GM18505 (cell line): ENCODE measurements around the gene HMX2.
A peak's percentile ranks its signal among the peaks of the same experiment; 100 is the strongest.
"Not testable (repeated sequence)": the region's sequence is repeated elsewhere in the genome, so short reads cannot be mapped to it uniquely, and the experiment has no call there.

Experiments
- ATAC-seq: cut with Tn5 transposase; IDR thresholded peaks from one replicate; pipeline ENCODE4 v1.9.1; 2021; ENCODE audit not compliant: unreplicated experiment
- POLR2A ChIP-seq: IDR thresholded peaks from 4 replicates; pipeline ENCODE4 v1.6.1; 2011; ENCODE audit warnings: borderline replicate concordance; ENCODE audit not compliant: insufficient read depth, insufficient read length; ENCODE audit errors: extremely low read depth

The HMX2 gene

GRCh38 chr10:123150986-123151736, 3.2 kb downstream of the HMX2 start:
- TF ChIP-seq POLR2A, result peak; percentile 46
- no peak for ATAC-seq

GRCh38 chr10:123151737-123152135, 3.8 kb downstream of the HMX2 start:
- ATAC-seq, result no peak

DNA sequence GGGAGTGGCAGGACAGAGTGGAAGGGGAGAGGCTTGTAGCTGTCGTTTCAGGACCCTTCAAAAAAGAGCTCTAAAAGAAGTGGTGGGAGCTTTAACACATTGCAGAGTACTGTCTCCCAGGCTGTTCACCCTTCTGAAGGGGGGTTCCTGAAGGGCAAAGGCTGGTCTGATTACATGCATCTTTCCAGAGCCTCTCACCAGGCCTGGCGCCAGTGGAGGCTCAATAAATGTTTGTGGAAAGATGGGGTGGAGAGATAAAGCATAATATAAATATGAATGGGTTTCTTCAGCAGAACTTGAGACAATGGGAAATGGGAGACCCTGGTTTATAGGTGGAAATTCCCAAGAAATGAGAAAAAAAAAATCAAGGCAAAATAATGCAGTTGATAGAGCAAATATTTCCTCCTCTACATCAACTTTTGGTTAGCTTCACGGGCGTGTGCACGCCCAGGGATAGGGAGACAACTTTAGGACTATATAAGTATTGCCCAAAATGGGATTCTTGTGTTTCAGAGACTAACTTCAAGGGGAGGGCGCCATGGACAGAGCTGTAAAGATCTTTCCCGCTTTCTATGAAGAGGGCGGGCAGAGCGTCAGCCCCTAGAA, 5.7 kb downstream of the HMX2 start:
- no peak for TF ChIP-seq POLR2A
- ATAC-seq, result no peak

More at GRCh38 chr10:123151737-123152135, 3.8 kb downstream of the HMX2 start:
- TF ChIP-seq POLR2A, result no peak

DNA sequence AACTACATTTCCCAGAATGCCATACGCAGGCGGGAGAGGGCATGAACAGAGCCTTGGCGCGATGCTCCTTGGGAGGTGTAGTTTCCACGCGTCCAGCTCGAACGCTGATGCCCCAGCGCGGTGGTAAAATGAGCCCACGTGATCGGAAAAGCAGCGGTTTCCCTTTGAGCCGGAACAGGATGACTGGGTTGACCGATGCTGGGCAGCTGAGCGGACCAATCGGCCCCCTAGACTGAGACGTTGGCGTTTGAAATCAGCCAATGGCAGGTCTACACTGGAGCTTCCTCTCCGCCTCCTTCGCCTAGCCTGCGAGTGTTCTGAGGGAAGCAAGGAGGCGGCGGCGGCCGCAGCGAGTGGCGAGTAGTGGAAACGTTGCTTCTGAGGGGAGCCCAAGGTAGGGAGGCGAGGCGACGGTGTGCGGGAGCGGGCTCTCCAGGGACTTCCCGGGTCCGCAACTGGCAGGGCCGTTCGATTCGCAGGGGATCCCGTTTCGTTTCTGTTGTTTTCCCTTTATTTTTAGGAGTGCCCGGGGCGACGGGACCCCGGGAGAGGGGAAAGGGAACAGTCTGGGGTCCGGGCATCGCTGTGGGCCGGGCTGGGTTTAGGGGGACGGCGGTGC, 6.3 kb downstream of the HMX2 start, which contains the start of gene BUB3:
BUB3 (plus strand) TSS at position 311 of the 619 bp plus-strand sequence. CDS start 516 bp downstream, outside the sequence.
- peak; percentile 98 for TF ChIP-seq POLR2A
- peak; percentile 84 for ATAC-seq

DNA sequence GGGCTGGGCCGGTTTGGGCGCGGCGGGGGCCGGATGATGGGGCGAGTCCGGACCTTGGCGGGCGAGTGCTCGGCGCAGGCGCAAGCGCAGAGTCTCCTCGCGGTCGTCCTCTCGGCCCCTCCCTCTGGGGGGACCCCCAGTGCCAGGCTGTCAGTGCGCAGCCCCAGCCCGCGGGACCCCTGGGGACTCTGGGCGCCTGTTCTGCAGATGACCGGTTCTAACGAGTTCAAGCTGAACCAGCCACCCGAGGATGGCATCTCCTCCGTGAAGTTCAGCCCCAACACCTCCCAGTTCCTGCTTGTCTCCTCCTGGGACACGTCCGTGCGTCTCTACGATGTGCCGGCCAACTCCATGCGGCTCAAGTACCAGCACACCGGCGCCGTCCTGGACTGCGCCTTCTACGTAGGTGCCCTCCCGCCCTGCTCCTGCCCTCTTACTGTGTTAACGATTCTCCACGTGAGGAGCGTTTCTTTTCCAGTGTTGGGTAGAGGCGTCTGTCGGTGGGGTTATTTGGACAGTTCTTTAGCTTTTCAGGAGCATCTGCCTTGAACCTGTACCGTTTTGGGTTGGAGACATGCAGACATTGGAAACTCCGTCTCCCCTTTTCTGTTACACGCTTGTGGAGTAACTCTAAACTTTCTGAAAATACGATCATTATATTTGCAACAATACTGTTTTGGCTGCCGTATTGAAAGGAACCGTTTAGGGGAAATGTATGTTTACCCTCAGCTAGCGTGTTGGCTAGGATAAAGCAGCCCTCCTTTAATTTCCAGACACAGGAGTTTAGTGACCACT, 7.0 kb downstream of the HMX2 start:
- ATAC-seq, result peak; percentile 43
- TF ChIP-seq POLR2A, result no peak

- no peak for ATAC-seq
- no peak for TF ChIP-seq POLR2A
These were observed 8.1 kb downstream of the HMX2 start for GRCh38 chr10:123156078-123156477.

- no peak for TF ChIP-seq POLR2A
These were observed 9.3 kb downstream of the HMX2 start for GRCh38 chr10:123157210-123157609.

DNA sequence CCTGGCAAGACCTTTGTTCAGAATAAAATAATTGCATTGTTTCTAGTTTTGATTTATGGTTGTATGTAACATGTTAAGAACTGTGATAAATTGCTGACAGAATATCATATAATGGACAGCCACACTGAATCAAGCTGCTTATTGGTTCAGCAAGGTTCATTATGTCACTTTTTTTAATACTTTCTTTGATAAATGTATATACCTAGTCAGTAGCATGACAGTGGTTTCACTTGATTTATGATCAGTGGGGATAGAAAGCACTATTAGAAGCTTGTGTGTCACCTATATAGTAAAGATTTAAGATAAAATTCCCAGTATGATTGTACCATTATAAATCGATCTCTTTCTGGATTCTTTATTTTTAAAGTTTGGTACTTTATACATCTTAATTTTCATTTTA, 10.7 kb downstream of the HMX2 start:
- no peak for ATAC-seq
- TF ChIP-seq POLR2A, result no peak

More at GRCh38 chr10:123157210-123157609, 9.3 kb downstream of the HMX2 start:
- ATAC-seq, result no peak

DNA sequence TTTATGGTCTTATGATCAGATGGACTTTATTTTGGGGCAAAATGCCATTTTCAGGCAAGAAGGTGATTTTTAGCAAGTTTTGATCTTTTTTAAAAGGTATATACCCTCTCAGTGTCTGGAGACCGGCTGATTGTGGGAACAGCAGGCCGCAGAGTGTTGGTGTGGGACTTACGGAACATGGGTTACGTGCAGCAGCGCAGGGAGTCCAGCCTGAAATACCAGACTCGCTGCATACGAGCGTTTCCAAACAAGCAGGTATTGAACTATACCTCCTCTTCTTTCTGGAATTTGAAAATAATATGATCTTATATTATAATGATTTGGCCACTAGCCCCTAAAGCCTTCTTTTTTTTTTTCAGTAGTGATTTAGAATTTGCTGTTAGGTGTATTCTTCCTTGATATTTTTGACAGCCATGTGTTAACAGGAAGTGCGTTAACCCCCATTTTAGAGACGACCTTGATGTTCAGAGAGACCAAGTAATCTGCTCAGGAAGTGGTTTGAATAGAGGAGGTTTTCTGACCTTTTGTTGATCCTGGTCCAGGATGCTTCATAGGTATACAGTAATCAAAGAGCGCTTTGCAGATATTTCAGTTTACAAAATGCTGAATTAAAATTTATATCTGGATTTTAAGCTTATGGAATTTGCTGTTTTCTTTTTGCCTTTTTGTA, 12.5 kb downstream of the HMX2 start:
- no peak for TF ChIP-seq POLR2A
- no peak for ATAC-seq

DNA sequence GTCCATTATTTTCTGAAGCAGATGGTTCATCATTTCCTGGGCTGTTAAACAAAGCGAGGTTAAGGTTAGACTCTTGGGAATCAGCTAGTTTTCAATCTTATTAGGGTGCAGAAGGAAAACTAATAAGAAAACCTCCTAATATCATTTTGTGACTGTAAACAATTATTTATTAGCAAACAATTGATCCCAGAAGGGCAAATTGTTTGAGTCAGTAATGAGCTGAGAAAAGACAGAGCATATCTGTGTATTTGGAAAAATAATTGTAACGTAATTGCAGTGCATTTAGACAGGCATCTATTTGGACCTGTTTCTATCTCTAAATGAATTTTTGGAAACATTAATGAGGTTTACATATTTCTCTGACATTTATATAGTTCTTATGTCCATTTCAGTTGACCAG, 16.4 kb downstream of the HMX2 start:
- no peak for ATAC-seq
- no peak for TF ChIP-seq POLR2A

DNA sequence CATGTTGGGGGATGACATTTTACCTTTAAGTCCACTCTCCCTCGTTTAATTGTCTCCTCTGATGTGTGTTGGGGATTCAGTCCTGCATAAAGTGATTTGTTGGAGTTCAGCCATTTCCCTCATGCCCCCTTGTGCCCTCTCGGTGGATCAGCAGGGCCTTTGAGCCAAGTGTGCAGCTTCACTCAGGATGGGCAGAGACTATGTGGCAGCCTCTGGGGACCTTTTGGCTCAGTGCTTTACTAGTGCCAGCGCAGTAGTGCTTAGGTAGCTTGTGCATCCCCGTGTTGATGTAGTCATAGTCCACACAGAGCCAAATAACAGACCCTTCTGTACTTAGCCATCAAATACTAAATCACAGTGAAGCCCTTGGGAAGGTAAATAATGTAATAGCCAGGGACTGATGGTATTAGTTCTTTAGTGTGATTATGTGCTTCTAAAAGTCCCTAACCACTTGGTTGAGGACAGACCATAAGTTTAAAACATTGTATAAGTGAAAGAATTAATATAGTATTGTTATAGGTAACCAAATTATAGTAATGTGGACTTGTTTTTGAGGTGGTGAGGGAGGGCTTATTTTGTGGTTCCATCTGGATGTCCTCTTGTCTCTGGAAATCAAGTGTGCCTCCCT, 17.6 kb downstream of the HMX2 start:
- ATAC-seq, result no peak
- TF ChIP-seq POLR2A, result no peak

DNA sequence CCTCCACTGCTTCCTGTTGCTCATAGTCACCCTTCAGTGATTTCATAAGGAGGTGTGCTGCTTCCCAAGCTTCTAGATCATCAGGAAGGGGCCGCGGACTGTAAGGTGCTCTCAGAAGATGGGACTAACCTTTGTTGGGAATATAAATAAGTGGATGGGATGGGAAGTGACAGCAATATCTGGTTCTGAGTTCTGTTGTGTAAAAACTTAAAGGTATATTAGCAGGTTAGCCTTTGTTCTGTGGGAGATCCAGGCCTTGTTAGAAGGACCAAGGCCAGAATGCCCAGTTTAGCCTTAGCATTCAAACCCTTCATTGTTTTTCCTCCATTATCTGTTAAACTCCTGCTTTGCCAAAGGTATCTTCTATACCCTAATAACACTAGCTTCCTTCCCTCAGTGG, 18.7 kb downstream of the HMX2 start:
- no peak for TF ChIP-seq POLR2A

GRCh38 chr10:123170961-123171360, 23.0 kb downstream of the HMX2 start:
- no peak for ATAC-seq

More for the DNA sequence above, 18.7 kb downstream of the HMX2 start:
- ATAC-seq, result no peak

DNA sequence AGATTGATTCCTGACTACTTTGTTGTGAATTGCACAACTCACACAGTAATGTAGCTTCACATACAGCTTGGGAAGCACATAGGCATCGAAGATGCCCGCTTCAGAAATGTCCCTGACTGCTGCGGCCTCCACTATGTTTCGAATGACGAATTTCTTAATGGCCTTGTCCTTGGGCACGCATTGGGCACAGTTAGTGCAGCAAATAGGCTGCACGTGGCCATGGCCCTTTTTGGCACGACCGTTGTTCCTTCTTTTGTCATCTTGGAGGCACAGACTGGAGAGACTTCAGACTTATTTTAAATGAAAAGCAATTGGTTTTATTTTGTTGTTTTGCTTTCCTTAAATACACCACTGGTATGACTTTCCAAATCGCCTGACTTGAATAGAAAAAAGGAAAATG, 23.7 kb downstream of the HMX2 start:
- not testable (repeated sequence) for ATAC-seq

More at GRCh38 chr10:123170961-123171360, 23.0 kb downstream of the HMX2 start:
- TF ChIP-seq POLR2A, result no peak
